Measurements from ENCODE around the gene SDF4.
A peak's percentile ranks its signal among the peaks of the same experiment; 100 is the strongest.

Gene SDF4

GRCh38 chr1:1206376-1206965, 25.3 kb downstream of the SDF4 start, which contains the start of gene TNFRSF18:
Gene TNFRSF18, minus strand, starts transcription at chr1:1206592. Its CDS starts 21 bp downstream, at chr1:1206571.
- TF ChIP-seq CEBPB (IDR thresholded peaks at IDR 0.05) (no peak), YY1 (IDR thresholded peaks at IDR 0.05; ENCODE audit: low read depth) (no peak), TCF12 (IDR thresholded peaks at IDR 0.05; ENCODE audit: low read depth) (peak; percentile 32; the same call in 1 of the 2 replicates), NFIC (IDR thresholded peaks at IDR 0.05) (no peak), EP300 (IDR thresholded peaks at IDR 0.05; ENCODE audit: borderline replicate concordance) (peak; percentile 56; the same call in 1 of the 2 replicates), ZBTB7A (IDR thresholded peaks at IDR 0.05; ENCODE audit: low read depth) (peak; percentile 91), EGR1 (IDR thresholded peaks at IDR 0.05) (no peak)

- TF ChIP-seq CEBPB (IDR thresholded peaks at IDR 0.05), result no peak
- no peak for TF ChIP-seq NFIC (IDR thresholded peaks at IDR 0.05)
- no peak for TF ChIP-seq TEAD4 (IDR thresholded peaks at IDR 0.05)
- TF ChIP-seq YY1 (IDR thresholded peaks at IDR 0.05; ENCODE audit: low read depth), result no peak
- no peak for TF ChIP-seq REST (IDR thresholded peaks at IDR 0.05; ENCODE audit: low read depth)
- TF ChIP-seq ZBTB7A (IDR thresholded peaks at IDR 0.05; ENCODE audit: low read depth), result no peak
- TF ChIP-seq CREB1 (IDR thresholded peaks at IDR 0.05; ENCODE audit: low read depth), result no peak
- no peak for TF ChIP-seq TCF12 (IDR thresholded peaks at IDR 0.05; ENCODE audit: low read depth)
Measured at GRCh38 chr1:1205769-1206375, 25.9 kb downstream of the SDF4 start.

- no peak for TF ChIP-seq EGR1 (IDR thresholded peaks at IDR 0.05)
- TF ChIP-seq REST (IDR thresholded peaks at IDR 0.05; ENCODE audit: low read depth), result no peak
- TF ChIP-seq FOXM1 (IDR thresholded peaks at IDR 0.05; ENCODE audit: borderline replicate concordance, low read depth), result no peak
- TF ChIP-seq CEBPB (IDR thresholded peaks at IDR 0.05), result no peak
- TF ChIP-seq NFIC (IDR thresholded peaks at IDR 0.05), result no peak
- TF ChIP-seq YY1 (IDR thresholded peaks at IDR 0.05; ENCODE audit: low read depth), result no peak
- no peak for TF ChIP-seq TAF1 (IDR thresholded peaks at IDR 0.05; ENCODE audit: low read depth)
- no peak for TF ChIP-seq USF1 (IDR thresholded peaks at IDR 0.05)
- TF ChIP-seq ZBTB7A (IDR thresholded peaks at IDR 0.05; ENCODE audit: low read depth), result no peak
- TF ChIP-seq RAD21 (IDR thresholded peaks at IDR 0.05; ENCODE audit: low read depth), result no peak
- no peak for TF ChIP-seq EP300 (IDR thresholded peaks at IDR 0.05; ENCODE audit: borderline replicate concordance)
- no peak for TF ChIP-seq TEAD4 (IDR thresholded peaks at IDR 0.05)
- no peak for TF ChIP-seq CREB1 (IDR thresholded peaks at IDR 0.05; ENCODE audit: low read depth)
- TF ChIP-seq MAX (IDR thresholded peaks at IDR 0.05), result no peak
- no peak; the same call in 1 of the 2 replicates for TF ChIP-seq TCF12 (IDR thresholded peaks at IDR 0.05; ENCODE audit: low read depth)
Measured at GRCh38 chr1:1204998-1205768, 26.6 kb downstream of the SDF4 start.

- TF ChIP-seq TEAD4 (IDR thresholded peaks at IDR 0.05) (no peak), MAX (IDR thresholded peaks at IDR 0.05) (no peak), CEBPB (IDR thresholded peaks at IDR 0.05) (no peak), EP300 (IDR thresholded peaks at IDR 0.05; ENCODE audit: borderline replicate concordance) (no peak), USF1 (IDR thresholded peaks at IDR 0.05) (no peak), NFIC (IDR thresholded peaks at IDR 0.05) (no peak), REST (IDR thresholded peaks at IDR 0.05; ENCODE audit: low read depth) (no peak), YY1 (IDR thresholded peaks at IDR 0.05; ENCODE audit: low read depth) (no peak), TCF12 (IDR thresholded peaks at IDR 0.05; ENCODE audit: low read depth) (no peak), TAF1 (IDR thresholded peaks at IDR 0.05; ENCODE audit: low read depth) (no peak), ZBTB7A (IDR thresholded peaks at IDR 0.05; ENCODE audit: low read depth) (no peak), RAD21 (IDR thresholded peaks at IDR 0.05; ENCODE audit: low read depth) (no peak)
Measured at GRCh38 chr1:1204425-1204920, 27.3 kb downstream of the SDF4 start.

All from Ishikawa (cell line).